GM20431 (cell line): ENCODE data around the gene BCR.

ENCODE experiments used
- in situ Hi-C: fragments of 300-500 bp; cut with MseI, MboI; formaldehyde crosslinking; loops from one replicate; pipeline ENCODE4 v1.15.0; 2020; ENCODE audit warnings: low sequenced_read_pairs; ENCODE audit not compliant: unreplicated experiment

The BCR gene

DNA sequence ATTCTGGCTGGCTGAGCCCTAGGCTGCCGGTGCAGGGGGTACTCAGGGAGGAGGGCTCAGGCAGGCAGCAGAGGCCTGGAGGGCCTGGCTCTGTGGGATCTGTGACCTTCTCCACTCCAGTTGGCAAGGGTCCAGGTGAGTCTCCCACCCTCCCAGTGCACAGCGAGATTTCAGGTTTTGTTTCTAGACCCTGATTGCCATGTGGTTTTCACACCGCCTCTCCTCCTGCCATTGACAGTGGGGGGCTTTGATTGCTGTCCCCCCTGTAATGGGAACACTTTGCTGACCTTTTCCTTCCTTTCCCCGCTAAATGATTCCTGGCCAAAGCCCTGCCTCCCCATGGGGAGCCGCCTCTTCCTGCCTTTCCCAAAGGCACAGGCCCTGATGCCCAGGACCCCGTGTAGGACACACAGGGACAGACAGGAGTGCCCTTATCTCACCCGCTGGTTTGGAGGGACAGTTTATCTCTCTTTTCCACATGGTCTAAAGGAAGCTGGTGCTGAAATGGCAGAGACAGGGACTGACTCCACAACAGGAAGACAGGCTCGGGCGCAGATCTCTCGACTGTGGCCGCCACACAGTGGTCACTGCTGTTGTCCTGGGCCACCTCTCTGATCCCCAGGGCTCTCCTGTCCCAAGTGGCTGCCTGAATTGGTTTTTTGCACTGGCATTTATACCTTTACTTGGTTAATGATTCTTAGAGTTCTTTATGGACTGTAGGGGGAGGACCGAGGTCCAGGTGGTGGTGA, 43.4 kb downstream of the BCR start:
- in situ Hi-C loops = no loop called here

DNA sequence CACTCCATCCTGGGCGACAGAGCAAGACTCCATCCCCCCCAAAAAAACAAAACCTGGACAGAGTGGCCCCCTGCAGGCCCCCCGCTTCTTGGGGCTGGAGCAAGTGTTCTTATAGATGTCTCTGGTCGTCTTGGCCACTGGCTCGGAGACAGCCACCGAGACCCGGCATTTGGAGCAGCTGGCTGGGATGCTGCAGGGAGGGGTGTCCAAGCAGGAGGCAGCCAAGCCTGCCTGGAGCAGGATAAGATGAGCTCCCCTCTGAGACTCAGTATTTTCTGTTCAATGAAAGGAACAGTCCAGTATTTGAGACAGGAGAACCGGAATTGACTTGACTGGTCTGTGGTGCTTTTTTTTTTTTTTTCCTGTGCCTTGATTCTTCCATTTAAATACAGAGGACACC, 44.5 kb downstream of the BCR start:
- in situ Hi-C loops = no loop called here

DNA sequence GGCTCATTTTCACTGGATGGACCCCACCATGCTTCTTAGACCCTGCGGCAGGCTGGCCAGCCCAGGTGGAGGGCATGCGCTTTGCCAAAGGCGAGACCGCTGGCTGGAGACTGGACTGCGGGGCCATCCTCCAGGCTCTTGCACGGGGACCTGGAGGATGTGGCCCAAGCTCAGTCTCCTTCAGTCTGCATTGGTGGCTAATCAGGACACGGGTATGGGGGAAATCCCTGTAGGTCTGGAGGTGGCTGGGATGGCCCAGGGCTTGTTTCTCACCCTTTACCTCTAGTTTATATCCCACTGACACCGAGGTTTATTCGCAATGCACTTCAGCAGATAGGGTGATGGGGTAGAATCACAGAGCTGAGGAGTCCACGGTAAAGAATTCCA, 45.0 kb downstream of the BCR start:
- in situ Hi-C loops = no loop called here

DNA sequence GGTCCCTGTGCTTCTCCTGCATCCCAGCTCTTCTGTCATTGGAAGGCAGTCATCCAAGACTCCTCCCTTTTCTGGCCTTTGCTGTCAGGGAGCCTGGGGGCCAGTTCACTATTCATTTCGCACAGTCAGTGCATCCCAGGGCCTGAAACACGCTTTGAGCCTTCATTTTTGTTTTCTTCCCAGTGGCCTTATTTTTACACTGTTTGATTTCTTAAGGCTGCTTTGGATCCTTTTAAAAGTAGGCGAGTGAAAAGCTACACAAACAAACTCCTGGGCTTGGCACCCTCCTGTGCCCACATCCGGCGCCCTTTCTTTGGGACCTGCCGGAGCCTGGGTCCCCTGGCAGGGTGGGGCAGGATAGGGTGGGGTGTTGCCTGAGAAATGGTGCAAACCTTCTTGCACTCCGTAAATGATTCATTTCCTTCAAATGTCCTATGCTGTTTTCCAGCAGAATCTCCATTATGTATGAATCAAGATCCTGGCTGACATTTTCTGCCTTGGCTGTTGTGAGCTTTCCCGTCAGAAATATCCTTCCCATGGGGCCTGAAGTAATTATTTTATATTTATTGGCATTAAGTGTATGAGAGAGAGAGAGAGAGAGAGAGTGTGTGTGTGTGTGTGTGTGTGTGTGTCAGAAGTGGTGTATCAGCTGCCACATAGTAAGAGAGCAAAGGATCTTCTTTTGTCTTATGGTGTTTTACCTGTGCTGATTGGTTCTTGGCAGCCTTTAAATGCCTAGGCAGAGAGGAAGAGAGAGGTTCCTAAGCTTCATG, 45.6 kb downstream of the BCR start:
- in situ Hi-C loops = no loop called here

DNA sequence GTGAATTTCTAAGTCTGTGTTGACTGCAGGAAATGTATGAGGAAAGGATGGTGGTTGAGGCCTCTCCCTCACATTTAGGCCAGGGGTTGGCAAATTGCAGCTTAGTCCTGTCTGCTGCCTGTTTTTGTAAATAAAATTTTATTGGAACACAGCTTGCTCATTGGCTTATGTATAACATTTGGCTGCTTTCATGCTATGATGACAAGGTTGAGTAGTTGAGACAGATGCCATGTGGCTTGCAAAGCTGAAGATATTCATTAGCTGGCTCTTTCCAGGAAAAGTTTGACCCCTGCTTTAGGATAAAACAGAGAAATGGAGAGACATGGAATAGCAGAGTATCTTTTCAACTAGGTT, 46.2 kb downstream of the BCR start:
- in situ Hi-C loops = no loop called here

DNA sequence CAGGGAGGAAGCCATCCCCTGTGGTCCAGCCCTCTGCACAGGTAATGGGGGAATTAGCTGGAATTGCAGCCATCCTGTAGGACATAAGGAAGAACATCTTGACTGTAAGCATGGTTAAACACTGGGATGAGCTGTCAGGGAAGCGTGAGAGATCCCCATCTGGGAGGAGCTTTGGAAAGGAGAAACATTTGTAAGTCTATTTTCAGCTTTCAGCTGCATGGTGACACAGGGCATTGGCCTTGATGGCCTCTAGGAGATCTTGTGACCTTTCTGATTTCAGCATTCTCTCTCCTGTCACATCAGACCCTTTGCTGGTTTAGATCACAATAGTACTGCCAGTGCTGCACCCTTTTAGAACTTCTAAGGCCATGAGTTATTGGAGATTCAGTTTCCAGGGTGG, 47.1 kb downstream of the BCR start:
- in situ Hi-C loops = no loop called here

DNA sequence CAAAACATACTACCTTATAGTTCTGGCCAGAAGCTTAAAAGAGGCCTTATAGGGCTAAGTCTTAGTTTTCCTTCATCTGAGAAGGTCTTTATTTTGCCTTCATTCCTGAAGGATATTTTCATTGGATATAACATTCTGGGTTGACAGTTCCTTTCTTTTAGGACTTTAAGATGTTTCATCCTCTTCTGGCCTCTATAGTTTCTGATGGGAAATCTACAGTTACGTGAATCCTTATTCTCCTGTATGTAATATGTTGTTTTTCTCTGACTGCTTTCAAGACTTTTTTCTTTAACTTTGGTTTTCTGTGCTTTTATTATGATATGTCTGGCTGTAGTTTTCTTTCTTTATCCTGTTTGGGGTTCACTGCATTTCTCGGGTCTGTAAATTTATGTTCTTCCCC, 48.2 kb downstream of the BCR start:
- in situ Hi-C loops = no loop called here

DNA sequence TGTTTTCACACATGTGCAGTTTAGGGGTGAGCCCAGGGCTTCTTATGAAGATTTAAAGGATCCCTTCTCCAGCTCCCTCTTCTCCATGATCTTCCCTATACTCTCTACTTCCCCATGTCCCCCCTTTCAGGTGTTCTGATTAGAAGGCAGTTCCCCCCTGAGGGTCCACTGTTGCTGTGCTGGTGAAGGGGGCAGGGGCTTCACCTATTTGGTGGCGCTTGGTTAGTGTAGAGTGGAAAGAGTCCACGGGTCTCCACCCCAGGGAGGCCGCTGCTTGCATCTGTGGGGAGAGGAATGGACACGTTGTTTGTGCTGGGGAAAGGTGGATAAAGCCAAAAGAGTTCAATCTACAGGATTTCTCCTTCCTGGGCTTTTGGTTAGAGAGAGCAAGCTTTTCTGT, 49.3 kb downstream of the BCR start:
- in situ Hi-C loops = no loop called here

DNA sequence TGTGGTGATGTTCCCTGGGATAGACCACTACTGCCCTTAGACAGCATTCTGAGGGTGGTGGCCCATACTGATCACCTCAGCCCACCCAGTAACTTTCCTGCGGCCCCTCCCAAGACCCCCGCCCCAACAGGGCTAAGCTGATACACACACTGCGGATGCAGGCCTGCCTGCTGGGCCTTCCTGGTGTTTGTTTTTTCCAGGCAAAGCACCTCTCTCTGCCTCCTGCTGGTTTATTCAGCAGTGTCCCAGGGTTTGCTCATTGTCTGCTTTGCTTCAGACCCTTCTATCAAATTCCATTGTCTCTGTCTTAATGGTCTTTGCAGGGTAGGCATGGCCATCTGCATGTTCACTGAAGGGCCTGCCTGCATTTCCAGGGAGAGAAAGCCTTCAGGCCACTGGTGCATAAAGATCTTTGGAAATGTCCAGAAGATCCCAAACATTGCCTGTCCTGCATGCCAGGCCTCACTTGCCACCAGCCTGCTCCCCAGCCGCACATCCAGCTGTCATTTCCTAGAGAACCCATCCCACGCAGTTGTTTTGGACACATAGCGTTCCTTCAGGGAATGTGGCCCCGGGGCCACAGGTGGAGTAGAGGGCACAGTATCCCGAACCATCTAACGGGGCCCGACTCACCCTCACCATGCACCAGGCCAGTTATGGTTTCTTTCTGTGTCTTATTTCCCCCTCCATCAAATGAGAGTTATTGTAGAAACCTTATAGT, 50.2 kb downstream of the BCR start:
- in situ Hi-C loops = no loop called here

DNA sequence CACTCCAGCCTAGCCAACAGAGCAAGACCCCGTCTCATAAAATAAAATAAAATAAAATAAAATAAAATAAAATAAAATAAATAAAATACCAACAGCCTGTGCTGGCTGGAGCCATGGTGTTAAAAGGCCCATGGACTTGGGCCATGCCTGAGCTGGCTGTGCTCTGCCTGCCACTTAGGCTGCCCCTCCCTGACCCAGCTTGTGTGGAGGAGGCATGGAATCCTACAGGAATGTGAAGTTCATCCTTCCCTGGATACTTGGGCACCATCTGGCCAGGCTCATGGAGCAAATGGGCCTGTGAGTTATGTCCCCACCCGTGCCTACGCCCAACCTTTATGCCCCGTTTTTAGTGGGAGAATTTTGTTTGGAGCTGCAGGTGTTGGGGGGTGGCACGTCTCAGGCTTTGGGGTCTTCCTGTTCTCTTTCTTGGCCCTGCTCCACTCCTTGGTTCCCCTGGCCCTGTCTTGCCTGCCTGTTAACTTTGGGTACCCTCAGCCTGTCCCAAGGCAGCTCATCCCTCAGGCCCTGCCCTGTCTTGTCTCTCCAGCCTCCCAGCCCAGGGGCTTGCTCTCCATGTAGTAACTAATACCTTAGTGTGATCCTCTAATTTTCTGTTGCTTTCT, 51.3 kb downstream of the BCR start:
- in situ Hi-C loops = no loop called here

DNA sequence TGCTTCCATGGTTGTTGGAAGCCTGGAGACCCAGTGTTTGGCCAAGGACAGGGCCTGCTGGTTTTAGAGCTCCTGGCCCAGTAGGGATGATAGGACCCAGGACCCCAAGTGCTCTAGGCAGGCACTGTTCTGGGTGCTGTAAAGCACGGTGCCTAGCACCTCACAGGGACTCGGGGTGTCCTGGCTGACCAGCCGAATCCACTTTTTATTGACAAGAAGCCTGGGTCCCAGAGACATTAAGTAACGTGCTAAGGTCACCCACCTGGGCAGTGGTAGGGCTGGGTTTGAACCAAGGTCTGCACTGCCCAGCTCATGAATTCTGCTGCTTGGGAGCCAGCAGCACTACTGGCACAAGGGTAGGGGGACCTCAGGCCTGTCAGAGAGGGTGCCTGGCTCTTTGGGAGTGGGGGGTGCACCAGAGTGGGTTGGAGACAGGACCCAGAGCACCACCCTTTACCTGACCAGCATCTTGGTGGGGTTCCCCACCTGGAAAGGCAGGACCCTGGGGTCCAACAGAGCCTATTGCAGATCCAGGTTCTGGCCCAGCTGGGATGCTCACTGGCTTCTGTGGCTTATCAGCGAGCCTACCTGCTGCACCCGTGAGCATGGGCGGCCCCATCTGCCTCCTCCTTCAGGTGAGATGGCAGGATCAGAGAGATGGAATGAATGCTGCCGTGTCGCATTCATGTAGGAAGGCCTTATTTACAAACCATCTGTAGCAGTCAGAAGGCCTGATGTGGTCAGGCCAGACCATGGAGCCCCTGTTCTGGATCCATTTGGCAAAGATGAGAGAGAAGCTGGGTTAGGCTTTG, 52.0 kb downstream of the BCR start:
- in situ Hi-C loops = no loop called here

DNA sequence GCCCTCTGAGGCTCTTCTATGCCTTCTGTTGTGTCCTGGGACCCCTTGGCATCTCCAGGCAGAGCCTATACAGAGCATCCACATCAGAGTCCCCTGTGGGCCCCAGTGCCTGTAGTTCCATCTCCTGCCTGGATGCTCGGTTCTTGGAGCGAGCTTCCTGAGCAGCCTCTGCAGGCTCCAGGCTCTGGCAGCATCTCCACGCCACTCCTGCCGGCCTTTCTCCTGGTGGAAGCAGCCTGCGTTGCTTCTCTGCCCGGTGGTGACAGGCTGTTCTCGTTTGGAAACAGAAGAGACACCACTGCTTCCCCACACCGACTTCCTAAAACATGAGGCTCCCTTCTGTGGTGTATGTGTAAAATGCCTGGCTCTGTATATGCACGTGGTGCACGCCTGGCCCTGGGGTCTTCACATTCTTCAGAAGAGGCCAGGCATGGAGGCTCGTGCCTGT, 52.8 kb downstream of the BCR start:
- in situ Hi-C loops = no loop called here

DNA sequence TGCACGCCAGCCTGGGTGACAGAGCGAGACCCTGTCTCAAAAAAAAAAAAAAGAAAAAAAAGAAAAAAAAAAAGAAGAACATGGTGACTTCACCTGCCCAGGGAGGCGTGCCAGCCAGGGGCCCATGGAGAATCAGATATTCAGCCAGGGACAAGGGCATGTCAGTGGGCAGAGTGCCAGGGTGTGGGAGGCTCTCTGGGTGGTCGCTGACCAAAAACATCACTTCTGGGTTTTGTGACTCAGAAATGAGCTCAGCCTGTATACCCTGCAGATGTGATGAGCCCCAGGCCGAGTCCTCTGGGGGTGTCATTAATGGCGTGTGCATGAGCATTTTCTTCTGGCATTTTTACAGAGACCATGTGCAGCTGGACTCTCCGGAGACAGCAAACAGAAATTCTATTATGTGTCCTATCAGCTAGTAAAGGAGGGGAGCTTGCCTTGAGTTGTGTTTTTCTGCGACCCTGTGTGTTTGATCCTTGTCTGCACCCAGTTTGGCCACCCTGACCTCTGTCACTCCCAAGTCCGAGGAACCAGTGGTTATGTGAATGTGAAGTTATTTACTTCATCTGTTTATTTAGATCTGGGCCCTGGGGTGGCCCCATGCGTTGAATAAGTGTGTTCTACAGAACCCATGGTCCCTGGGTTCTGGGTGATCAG, 53.6 kb downstream of the BCR start:
- in situ Hi-C loops = no loop called here

DNA sequence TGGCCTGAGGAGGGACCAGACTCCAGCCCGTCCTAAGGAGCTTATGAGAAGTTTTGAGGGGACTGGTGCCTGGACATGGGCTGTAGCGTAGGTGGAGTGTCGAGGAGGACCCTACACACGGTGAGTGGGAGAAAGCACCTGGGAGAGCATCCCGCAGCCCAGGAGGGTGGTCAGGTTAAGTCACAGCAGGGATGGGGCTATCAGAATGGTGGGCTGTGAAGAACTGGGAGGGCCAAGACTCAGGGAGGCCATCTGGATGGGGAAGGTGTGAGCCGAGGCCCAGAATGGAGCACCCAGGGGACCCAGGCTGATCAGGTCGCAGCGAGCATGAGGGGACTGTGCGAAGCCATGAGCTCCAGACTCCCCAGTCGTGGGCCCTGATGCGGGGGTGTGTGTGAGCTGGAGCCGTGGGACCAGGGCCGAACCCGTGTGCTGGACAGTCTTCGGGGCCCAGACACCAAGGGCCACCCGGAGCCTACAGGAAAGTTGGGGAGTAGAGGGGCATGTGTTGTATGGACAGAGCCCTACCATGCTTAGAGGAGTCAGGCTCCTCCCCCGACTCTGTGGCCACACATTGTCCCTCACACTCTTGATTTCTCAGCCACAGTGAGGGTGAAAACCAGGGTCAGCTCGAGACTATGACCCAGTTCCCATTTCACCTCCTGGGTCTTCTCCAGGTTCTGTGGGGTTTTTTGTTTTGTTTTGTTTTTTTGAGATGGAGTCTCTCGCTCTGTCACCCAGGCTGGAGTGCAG, 54.3 kb downstream of the BCR start:
- in situ Hi-C loops = no loop called here

DNA sequence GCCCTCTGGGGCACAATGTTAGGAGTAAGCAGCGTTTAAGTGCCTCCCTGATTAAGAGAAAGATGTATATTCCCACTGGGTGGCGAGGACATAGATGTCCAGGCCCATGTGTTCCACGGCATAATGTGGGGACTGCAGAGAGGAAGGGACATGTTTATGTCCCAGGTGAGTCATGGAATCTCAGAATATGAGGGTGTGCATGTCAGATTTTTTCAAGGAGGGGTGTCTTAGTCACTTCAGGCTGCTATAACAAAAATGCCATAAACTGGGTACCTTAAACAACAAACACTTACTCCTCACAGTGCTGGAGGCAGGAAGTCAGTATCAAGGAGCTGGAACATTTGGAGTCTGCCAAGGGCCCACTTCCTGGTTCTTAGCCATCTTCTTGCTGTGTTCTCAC, 55.1 kb downstream of the BCR start:
- in situ Hi-C loops = no loop called here

DNA sequence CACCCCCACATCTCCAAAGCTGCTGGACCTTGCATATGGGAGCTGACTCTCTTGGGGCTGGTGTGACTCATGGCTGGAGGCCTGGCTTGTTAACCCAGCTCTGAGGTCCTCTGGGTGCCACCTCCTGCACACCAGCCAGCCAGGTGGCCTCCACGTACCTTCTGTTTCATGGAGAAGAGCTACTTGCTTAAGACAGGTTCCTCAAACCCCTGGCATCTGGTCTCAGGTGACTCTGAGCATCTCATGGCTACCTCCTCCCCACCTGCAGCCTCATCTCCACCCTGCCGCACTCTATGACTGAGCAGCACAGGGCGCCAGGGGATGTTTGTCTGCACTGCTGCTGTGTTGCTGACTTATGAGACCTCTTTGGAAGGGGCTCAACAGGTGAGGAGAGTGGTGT, 55.7 kb downstream of the BCR start:
- in situ Hi-C loops = no loop called here

DNA sequence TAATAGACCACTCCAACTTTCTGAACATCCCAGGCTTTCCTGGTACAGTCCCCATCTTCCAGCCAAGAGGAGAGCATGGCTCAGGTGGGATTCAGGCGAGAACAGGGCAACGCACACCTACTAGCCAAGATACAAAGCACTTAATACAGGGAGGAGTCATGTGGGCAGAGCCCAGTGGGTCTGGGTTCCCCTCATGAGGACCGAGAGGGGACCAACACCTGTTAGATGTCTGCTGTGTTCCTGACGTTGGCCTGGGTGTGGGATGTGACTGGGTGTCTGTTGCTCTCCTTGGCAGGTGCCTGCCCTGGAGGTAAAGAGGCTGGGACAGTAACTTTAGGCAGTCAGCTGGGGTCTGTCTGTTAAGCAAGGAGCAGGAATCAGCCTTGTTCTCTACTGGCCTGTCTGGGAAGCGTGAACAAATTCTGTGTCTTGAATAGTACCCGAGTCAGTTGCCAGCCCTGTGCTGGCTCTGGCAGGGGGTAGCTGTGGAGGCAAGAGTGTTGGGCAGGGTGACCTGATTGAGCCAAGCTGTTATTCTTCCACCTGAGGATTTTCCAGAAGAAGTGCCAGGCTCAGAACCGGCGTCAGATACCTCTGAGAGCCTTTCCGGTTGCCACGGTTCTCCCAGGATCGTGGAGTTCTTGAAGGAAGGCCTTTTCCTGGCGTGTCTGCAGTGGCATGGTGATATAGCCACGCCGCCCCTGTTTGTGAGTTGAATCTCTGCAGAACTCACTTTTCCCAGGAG, 56.3 kb downstream of the BCR start:
- in situ Hi-C loops = no loop called here

DNA sequence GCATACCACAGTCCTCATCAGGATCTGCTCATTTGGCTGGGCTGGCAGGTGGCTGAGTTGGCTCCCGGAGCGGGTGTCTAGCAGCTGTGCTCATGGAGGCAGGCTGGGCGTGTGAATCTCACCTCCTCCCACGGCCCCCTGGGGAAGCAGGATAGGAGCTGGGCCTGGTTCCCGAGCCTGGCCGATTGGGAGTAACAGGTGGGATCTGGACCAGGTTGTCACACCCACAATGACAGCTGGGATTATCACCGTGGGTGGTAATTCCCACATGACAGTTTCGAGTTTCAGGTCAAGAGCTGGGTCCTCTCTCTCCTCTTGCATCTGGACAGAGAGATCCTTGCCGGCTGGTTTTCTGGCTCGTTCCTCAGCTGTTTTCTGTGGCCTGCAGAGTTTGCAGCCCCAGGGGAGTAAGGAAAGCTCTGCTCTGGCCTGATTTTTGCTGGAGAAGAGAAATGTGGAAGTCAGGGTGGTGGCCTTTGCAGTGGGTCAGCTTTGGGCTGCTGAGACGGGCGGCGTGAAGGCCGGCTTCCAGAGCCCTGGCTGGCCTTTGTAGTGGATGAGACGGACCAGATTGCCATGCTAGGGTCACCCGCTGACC, 57.0 kb downstream of the BCR start:
- in situ Hi-C loops = no loop called here
